ENCODE data around the gene SERINC5.

SERINC5 gene

DNA sequence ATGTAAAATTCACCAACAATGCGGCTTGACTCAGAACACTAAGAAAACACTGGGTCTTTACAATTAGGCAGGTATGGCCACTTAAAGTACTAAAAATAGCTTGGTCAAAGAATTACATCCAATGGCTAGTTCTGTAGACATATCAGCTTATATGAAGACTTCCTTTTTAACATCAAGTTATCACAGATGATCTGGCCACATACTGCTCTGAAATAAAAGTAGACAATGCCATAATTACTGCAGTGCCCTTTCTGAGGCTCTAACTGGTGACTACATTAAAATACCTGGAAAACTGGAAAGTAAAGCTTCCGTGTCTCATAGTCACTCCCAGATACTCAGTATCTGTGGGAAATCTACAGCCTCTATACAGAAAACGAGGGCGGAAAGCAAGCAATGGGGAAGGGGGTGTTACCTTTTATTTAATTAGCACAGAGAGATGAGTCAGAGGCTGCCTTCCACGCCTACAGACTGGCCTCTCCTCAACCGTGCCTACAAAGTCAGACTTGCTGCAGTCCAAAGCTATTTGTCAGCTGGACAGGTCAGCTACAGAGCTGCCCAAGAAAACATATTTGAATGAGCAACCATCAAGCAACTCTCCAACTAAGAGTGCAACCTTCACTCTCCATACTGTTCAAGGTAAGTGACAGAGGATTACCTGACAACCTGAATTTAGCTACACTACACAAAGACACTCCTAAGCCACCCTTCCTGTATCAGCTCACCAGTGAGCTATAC is 8.7 kb downstream of the SERINC5 start:
- peaks cover 45% of the 10 kb centered on the region for H3K36me3 Mint-ChIP-seq (ENCODE audit: low read depth)
- peak overlapping the region; percentile 13 for H3K4me3 Mint-ChIP-seq
- H3K27me3 Mint-ChIP-seq = no peaks in the 10 kb centered on the region
- H3K9me3 Mint-ChIP-seq = peaks cover 11% of the 10 kb centered on the region
- H3K27ac Mint-ChIP-seq = peak overlapping the region; percentile 83
- intact Hi-C loops (cut with micrococcal nuclease) = loop anchor here (2.0 kb wide), 1 partner anchor 122 kb away; no protein-coding TSS in a partner anchor
- peaks cover 61% of the 10 kb centered on the region for H3K4me1 Mint-ChIP-seq (ENCODE audit: low read depth)

GRCh38 chr5:80246001-80246758 is 9.7 kb downstream of the SERINC5 start:
- Mint-ChIP-seq H3K4me1 (ENCODE audit: low read depth) (peaks cover 61% of the 10 kb centered on the region), H3K27me3 (no peaks in the 10 kb centered on the region), H3K27ac (peak overlapping the region; percentile 83), H3K9me3 (peaks cover 20% of the 10 kb centered on the region), H3K4me3 (peak overlapping the region; percentile 23), H3K36me3 (ENCODE audit: low read depth) (peaks cover 54% of the 10 kb centered on the region)
- intact Hi-C loops (cut with micrococcal nuclease) = loop anchor here (2.0 kb wide), 1 partner anchor 121 kb away; no protein-coding TSS in a partner anchor

DNA sequence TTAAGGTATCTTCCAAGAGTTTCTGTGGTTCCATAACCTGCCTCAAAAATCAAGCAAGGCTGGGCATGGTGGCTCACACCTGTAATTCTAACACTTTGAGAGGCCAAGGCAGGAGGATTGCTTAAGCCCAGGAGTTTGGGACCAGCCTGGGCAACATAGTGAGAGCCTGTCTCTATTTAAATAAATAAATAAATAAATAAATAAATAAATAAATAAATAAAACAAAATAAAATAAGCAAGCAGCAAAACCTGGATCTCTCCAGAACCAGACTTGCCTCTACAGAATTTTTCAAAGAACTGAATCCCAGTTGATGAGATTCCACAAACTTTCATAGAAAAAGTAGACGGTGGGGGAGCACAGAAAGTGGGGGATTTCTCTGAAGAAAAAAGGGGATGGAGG is 12.3 kb downstream of the SERINC5 start:
- Mint-ChIP-seq H3K9me3 (peaks cover 20% of the 10 kb centered on the region), H3K36me3 (ENCODE audit: low read depth) (peaks cover 47% of the 10 kb centered on the region), H3K4me3 (no peak overlapping the region), H3K4me1 (ENCODE audit: low read depth) (peaks cover 61% of the 10 kb centered on the region), H3K27ac (no peak overlapping the region), H3K27me3 (no peaks in the 10 kb centered on the region)
- intact Hi-C loops (cut with micrococcal nuclease) = no loop called here

GRCh38 chr5:80242849-80243248 is 13.0 kb downstream of the SERINC5 start:
- Mint-ChIP-seq H3K4me1 (ENCODE audit: low read depth) (peaks cover 54% of the 10 kb centered on the region), H3K36me3 (ENCODE audit: low read depth) (peaks cover 47% of the 10 kb centered on the region), H3K27ac (no peak overlapping the region), H3K4me3 (no peak overlapping the region), H3K9me3 (peaks cover 20% of the 10 kb centered on the region), H3K27me3 (no peaks in the 10 kb centered on the region)
- intact Hi-C loops (cut with micrococcal nuclease) = no loop called here

- peaks cover 66% of the 10 kb centered on the region for H3K36me3 Mint-ChIP-seq (ENCODE audit: low read depth)
Observed at GRCh38 chr5:80240368-80240986, 15.4 kb downstream of the SERINC5 start.

GRCh38 chr5:80239680-80240367 is 16.0 kb downstream of the SERINC5 start:
- intact Hi-C loops (cut with micrococcal nuclease) = no loop called here
- Mint-ChIP-seq H3K36me3 (ENCODE audit: low read depth) (peaks cover 62% of the 10 kb centered on the region), H3K4me1 (ENCODE audit: low read depth) (peaks cover 41% of the 10 kb centered on the region), H3K27me3 (no peaks in the 10 kb centered on the region), H3K4me3 (no peak overlapping the region), H3K9me3 (peaks cover 20% of the 10 kb centered on the region), H3K27ac (peak overlapping the region; percentile 46)

More at GRCh38 chr5:80240368-80240986, 15.4 kb downstream of the SERINC5 start:
- Mint-ChIP-seq H3K4me1 (ENCODE audit: low read depth) (peaks cover 44% of the 10 kb centered on the region), H3K27me3 (no peaks in the 10 kb centered on the region), H3K4me3 (no peak overlapping the region), H3K9me3 (peaks cover 20% of the 10 kb centered on the region), H3K27ac (peak overlapping the region; percentile 46)
- intact Hi-C loops (cut with micrococcal nuclease) = no loop called here

DNA sequence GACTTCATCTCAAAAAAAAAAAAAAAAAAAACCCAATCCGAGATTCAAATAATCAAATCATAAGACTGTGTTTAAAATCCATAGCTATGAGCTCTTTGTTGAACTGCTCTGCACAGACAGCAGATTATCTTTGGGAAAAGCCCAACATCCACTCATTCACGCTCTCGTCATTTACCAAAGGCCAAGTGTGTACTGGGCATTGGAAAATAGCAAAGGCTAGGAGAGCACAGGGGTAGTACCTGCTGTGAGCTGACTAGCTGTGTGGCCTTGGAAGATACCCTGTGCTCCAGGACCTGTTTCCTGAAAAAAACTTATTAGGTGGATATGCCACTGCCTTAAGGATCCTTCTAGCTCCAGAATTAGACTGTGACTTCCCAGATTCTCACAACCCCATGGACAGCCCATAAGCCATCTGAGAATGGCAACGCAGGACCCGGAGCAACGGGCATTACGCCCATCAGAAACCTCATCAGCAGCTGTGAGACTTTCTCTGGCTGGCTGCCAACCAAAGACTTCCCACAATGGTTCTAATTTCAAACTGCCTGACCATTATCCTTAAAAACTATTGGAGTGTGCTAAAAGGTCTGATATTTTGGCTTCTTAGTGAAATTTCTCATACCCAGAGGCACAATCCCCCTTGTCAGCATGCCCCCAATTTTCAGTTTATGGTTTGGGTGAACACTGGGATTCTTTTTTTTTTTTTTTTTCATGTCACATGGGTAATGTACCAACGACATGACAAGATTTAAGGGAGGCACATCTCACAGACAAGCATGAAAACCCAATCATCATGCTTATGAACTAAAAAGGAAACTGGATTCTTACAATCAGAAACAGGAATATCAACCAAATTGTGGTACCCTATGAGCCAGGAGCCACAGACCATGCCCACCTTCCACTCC is 16.8 kb downstream of the SERINC5 start:
- Mint-ChIP-seq H3K36me3 (ENCODE audit: low read depth) (peaks cover 55% of the 10 kb centered on the region), H3K4me1 (ENCODE audit: low read depth) (peaks cover 47% of the 10 kb centered on the region), H3K27ac (peak overlapping the region; percentile 46), H3K9me3 (peaks cover 20% of the 10 kb centered on the region), H3K27me3 (no peaks in the 10 kb centered on the region), H3K4me3 (no peak overlapping the region)
- intact Hi-C loops (cut with micrococcal nuclease) = no loop called here

GRCh38 chr5:80238097-80238496 is 17.8 kb downstream of the SERINC5 start:
- peaks cover 15% of the 10 kb centered on the region for H3K9me3 Mint-ChIP-seq
- H3K27me3 Mint-ChIP-seq = no peaks in the 10 kb centered on the region
- H3K4me1 Mint-ChIP-seq (ENCODE audit: low read depth) = peaks cover 49% of the 10 kb centered on the region
- H3K4me3 Mint-ChIP-seq = no peak overlapping the region
- no peak overlapping the region for H3K27ac Mint-ChIP-seq
- intact Hi-C loops (cut with micrococcal nuclease) = no loop called here
- H3K36me3 Mint-ChIP-seq (ENCODE audit: low read depth) = peaks cover 47% of the 10 kb centered on the region

- Mint-ChIP-seq H3K9me3 (peaks cover 10% of the 10 kb centered on the region), H3K27ac (no peak overlapping the region), H3K27me3 (no peaks in the 10 kb centered on the region), H3K4me3 (no peak overlapping the region), H3K4me1 (ENCODE audit: low read depth) (peaks cover 49% of the 10 kb centered on the region), H3K36me3 (ENCODE audit: low read depth) (peaks cover 42% of the 10 kb centered on the region)
- intact Hi-C loops (cut with micrococcal nuclease) = no loop called here
Observed at GRCh38 chr5:80237243-80237642, 18.6 kb downstream of the SERINC5 start.

- peaks cover 48% of the 10 kb centered on the region for H3K4me1 Mint-ChIP-seq (ENCODE audit: low read depth)
- H3K27me3 Mint-ChIP-seq = no peaks in the 10 kb centered on the region
- intact Hi-C loops (cut with micrococcal nuclease) = no loop called here
- H3K36me3 Mint-ChIP-seq (ENCODE audit: low read depth) = peaks cover 38% of the 10 kb centered on the region
- no peaks in the 10 kb centered on the region for H3K9me3 Mint-ChIP-seq
- H3K4me3 Mint-ChIP-seq = no peak overlapping the region
- H3K27ac Mint-ChIP-seq = no peak overlapping the region
Observed at GRCh38 chr5:80234116-80234948, 21.5 kb downstream of the SERINC5 start.

GRCh38 chr5:80231693-80232092 is 24.2 kb downstream of the SERINC5 start:
- peaks cover 34% of the 10 kb centered on the region for H3K4me1 Mint-ChIP-seq (ENCODE audit: low read depth)

GRCh38 chr5:80231243-80231642 is 24.6 kb downstream of the SERINC5 start:
- H3K27ac Mint-ChIP-seq = peak overlapping the region; percentile 75
- intact Hi-C loops (cut with micrococcal nuclease) = no loop called here
- H3K4me1 Mint-ChIP-seq (ENCODE audit: low read depth) = peaks cover 34% of the 10 kb centered on the region
- no peak overlapping the region for H3K4me3 Mint-ChIP-seq
- H3K27me3 Mint-ChIP-seq = no peaks in the 10 kb centered on the region
- no peaks in the 10 kb centered on the region for H3K9me3 Mint-ChIP-seq
- peaks cover 26% of the 10 kb centered on the region for H3K36me3 Mint-ChIP-seq (ENCODE audit: low read depth)

More at GRCh38 chr5:80231693-80232092, 24.2 kb downstream of the SERINC5 start:
- H3K4me3 Mint-ChIP-seq = no peak overlapping the region
- H3K27ac Mint-ChIP-seq = peak overlapping the region; percentile 75
- no peaks in the 10 kb centered on the region for H3K27me3 Mint-ChIP-seq
- H3K36me3 Mint-ChIP-seq (ENCODE audit: low read depth) = peaks cover 30% of the 10 kb centered on the region
- no peaks in the 10 kb centered on the region for H3K9me3 Mint-ChIP-seq
- intact Hi-C loops (cut with micrococcal nuclease) = no loop called here

Measured in dendritic cell treated with granulocyte-macrophage colony-stimulating factor and Interleukin-4, amounts not matched to agents 40 ng/mL and 50 ng/mL, for 4 days (primary cell).